Testis (tissue), 2 donors: ENCODE data around the gene TBC1D5.
"Not testable (repeated sequence)": the region's sequence is repeated elsewhere in the genome, so short reads cannot be mapped to it uniquely, and the experiment has no call there.

ENCODE experiments used
- POLR2A ChIP-seq: fragments of 450-650 bp; IDR thresholded peaks from one replicate; pipeline ENCODE4 v1.6.1; 2017; ENCODE audit warnings: antibody characterized with exemption, mild to moderate bottlenecking, moderate library complexity
- TF ChIP-seq, protein P1 (sequence below), 3 experiments: fragments of 450-650 bp in 2 of 3; fragments of 200-600 bp in 1 of 3; sonication (generic) in 1 of 3; IDR thresholded peaks; one replicate each; pipeline ENCODE4 v1.5.1; 2016 to 2019; ENCODE audit warnings: antibody characterized with exemption in 3 of 3, mild to moderate bottlenecking in 2 of 3, moderate library complexity in 1 of 3

GRCh38 chr3:17693670-17693999 is 48.8 kb downstream of the TBC1D5 start:
- TF ChIP-seq, protein P1, sequence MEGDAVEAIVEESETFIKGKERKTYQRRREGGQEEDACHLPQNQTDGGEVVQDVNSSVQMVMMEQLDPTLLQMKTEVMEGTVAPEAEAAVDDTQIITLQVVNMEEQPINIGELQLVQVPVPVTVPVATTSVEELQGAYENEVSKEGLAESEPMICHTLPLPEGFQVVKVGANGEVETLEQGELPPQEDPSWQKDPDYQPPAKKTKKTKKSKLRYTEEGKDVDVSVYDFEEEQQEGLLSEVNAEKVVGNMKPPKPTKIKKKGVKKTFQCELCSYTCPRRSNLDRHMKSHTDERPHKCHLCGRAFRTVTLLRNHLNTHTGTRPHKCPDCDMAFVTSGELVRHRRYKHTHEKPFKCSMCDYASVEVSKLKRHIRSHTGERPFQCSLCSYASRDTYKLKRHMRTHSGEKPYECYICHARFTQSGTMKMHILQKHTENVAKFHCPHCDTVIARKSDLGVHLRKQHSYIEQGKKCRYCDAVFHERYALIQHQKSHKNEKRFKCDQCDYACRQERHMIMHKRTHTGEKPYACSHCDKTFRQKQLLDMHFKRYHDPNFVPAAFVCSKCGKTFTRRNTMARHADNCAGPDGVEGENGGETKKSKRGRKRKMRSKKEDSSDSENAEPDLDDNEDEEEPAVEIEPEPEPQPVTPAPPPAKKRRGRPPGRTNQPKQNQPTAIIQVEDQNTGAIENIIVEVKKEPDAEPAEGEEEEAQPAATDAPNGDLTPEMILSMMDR (IDR thresholded peaks at IDR 0.05): not testable (repeated sequence)
- TF ChIP-seq POLR2A: not testable (repeated sequence)
